A673 (cell line): ENCODE results near the gene PDE8B. TPM values are rescaled to one million over a fixed set of nuclear protein-coding genes. Genes with fewer than 3 reads are reported as not detected.

Source experiments
- BruUV-seq: library from RNA; stranded (reverse); fragments of 400-500 nt; replicated peaks from 2 replicates; lab custom pipeline; 2021; lab: Mats Ljungman, UMichigan
- CTCF ChIA-PET: fragments of 300-600 bp; sonication (Branson Sonifier 250); formaldehyde crosslinking; loops from one replicate; lab custom pipeline; 2022; ENCODE audit warnings: antibody characterized with exemption; lab: Charles Lee
- POLR2A ChIA-PET: fragments of 300-600 bp; sonication (Branson Sonifier 250); formaldehyde crosslinking; loops from one replicate; lab custom pipeline; 2022; ENCODE audit warnings: antibody characterized with exemption; ENCODE audit not compliant: low non-redundant PET; lab: Charles Lee
- DNase-seq: peaks from one replicate; pipeline ENCODE4 v3.0.0-alpha.2; 2015; ENCODE audit warnings: low spot score
- H3K27ac ChIP-seq: fragments of 200-600 bp; sonication (generic); 2 replicates; pipeline ENCODE4 v1.5.1; 2016; ENCODE audit warnings: mixed run types, low read depth, mild to moderate bottlenecking, mixed read lengths, antibody characterized with exemption, low read length; ENCODE audit not compliant: poor library complexity, severe bottlenecking
- H3K27me3 ChIP-seq: fragments of 200-600 bp; sonication (generic); replicated peaks from 2 replicates; pipeline ENCODE4 v1.6.1; 2017; ENCODE audit warnings: mixed run types, low read depth, mild to moderate bottlenecking, mixed read lengths, antibody characterized with exemption, low read length; ENCODE audit not compliant: insufficient read depth, poor library complexity
- H3K36me3 ChIP-seq: fragments of 200-600 bp; sonication (generic); 2 replicates; pipeline ENCODE4 v1.6.1; 2016; ENCODE audit warnings: mixed run types, mild to moderate bottlenecking, mixed read lengths, antibody characterized with exemption, low read length; ENCODE audit not compliant: insufficient read depth, poor library complexity, severe bottlenecking
- H3K4me1 ChIP-seq: fragments of 200-600 bp; sonication (generic); 2 replicates; pipeline ENCODE4 v1.6.1; 2017; ENCODE audit warnings: mixed run types, mild to moderate bottlenecking, mixed read lengths, antibody characterized with exemption, low read length; ENCODE audit not compliant: insufficient read depth, poor library complexity, severe bottlenecking
- H3K4me3 ChIP-seq: fragments of 200-600 bp; sonication (generic); 2 replicates; pipeline ENCODE4 v1.5.1; 2016; ENCODE audit warnings: low read depth, mixed run types, mild to moderate bottlenecking, mixed read lengths, low read length; ENCODE audit not compliant: poor library complexity, severe bottlenecking
- H3K9me3 ChIP-seq: fragments of 200-600 bp; sonication (generic); 2 replicates; pipeline ENCODE4 v1.6.1; 2016; ENCODE audit warnings: mixed run types, low read depth, mild to moderate bottlenecking, mixed read lengths, antibody characterized with exemption, low read length; ENCODE audit not compliant: poor library complexity, severe bottlenecking
- EZH2 ChIP-seq: fragments of 200-600 bp; sonication (generic); IDR thresholded peaks from 2 replicates; pipeline ENCODE4 v1.6.1; 2017; ENCODE audit warnings: borderline replicate concordance, low read depth, mild to moderate bottlenecking, mixed read lengths, antibody characterized with exemption, low read length; ENCODE audit not compliant: poor library complexity, severe bottlenecking
- intact Hi-C: fragments of 100-400 bp; cut with micrococcal nuclease; formaldehyde crosslinking; loops from one replicate; pipeline ENCODE4 v1.10.0; 2022; ENCODE audit not compliant: unreplicated experiment
- total RNA-seq: library from RNA; stranded (reverse); gene quantifications from 2 replicates; pipeline ENCODE4 v1.2.3, GENCODE V29; 2021
- TF ChIP-seq, protein P1 (sequence below): fragments of 300-800, 200-600 bp; sonication (generic); conservative IDR thresholded peaks from 2 replicates; pipeline ENCODE4 v1.5.1; 2017; ENCODE audit warnings: low read depth, mild to moderate bottlenecking, antibody characterized with exemption, low read length, moderate library complexity, mixed read lengths

The PDE8B gene
- total RNA-seq, 1 experiment from 2014 or later, result 0.69 TPM

DNA sequence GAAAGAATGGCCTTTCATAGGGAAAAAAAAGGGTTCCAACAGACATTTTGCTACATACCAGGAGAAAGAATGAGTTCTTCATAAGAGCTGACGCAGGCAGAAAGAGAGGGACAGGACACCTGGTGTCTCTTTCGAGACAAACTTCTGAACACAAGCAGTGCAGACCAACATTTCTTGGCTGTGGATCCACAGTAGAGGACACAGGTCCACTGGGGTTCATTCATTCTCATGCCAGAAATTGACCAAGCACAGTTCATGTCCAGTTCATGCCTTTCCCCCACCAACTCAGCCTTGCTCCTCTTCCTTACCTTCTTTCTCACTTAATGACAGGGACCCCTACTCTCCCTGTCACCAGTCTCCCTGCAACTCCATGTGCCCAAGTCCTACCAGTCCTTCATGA, 144.0 kb downstream of the PDE8B start:
- intact Hi-C loops, result no loop called here
- no TSS peak for BruUV-seq
- no peak for DNase-seq
- no peak overlapping the region for H3K4me3 ChIP-seq
- ChIA-PET POLR2A (no interaction called here), CTCF (no interaction called here)
- no peaks in the 10 kb centered on the region for H3K4me1 ChIP-seq
- H3K36me3 ChIP-seq, result no peaks in the 10 kb centered on the region
- H3K9me3 ChIP-seq, result no peaks in the 10 kb centered on the region
- TF ChIP-seq EZH2, result no peak
- TF ChIP-seq, protein P1, sequence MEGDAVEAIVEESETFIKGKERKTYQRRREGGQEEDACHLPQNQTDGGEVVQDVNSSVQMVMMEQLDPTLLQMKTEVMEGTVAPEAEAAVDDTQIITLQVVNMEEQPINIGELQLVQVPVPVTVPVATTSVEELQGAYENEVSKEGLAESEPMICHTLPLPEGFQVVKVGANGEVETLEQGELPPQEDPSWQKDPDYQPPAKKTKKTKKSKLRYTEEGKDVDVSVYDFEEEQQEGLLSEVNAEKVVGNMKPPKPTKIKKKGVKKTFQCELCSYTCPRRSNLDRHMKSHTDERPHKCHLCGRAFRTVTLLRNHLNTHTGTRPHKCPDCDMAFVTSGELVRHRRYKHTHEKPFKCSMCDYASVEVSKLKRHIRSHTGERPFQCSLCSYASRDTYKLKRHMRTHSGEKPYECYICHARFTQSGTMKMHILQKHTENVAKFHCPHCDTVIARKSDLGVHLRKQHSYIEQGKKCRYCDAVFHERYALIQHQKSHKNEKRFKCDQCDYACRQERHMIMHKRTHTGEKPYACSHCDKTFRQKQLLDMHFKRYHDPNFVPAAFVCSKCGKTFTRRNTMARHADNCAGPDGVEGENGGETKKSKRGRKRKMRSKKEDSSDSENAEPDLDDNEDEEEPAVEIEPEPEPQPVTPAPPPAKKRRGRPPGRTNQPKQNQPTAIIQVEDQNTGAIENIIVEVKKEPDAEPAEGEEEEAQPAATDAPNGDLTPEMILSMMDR, result no peak
- H3K27ac ChIP-seq, result no peak overlapping the region
- H3K27me3 ChIP-seq, result no peaks in the 10 kb centered on the region

DNA sequence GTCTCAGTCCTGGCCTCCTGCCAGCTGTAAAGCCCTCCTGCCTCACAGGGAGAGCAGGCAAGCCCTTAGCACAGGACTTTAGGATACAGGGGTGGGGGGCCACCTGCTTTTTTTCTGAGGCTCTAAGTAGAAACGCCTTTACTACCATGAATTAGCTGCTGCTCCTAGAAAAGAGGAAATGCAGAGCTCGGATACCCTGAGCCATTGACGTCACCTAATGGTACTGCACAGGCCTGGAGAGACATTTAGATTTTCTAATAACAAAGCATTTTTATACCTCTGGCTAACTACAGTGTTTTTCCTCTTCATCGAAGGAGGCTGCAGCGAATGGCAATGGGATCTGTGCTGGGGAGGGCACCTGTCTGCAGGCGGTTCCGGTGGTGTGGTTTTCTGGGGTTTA, 144.6 kb downstream of the PDE8B start:
- CTCF ChIA-PET, result no interaction called here
- BruUV-seq, result no TSS peak

DNA sequence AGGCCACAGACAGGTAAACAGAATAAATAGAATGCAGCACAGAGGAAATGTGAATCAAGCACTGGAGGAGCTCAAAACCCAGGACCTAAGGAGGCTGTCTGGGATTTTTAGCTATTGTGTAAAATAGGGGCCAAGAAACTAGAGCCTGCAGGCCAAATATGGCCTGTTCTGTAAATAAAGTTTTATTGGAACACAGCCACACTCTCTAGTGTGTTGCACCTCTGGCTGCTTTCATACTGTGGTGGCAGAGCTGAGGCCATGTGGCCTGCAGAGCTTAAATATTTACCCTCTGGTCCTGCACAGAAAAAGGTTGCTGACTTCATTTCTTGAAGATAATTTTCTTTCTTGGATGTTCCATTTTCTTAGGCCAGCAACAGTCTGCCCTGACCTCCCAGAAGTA, 145.3 kb downstream of the PDE8B start:
- no peaks in the 10 kb centered on the region for H3K4me1 ChIP-seq
- H3K36me3 ChIP-seq, result no peaks in the 10 kb centered on the region
- no TSS peak for BruUV-seq
- intact Hi-C loops, result no loop called here
- ChIA-PET POLR2A (no interaction called here), CTCF (no interaction called here)
- H3K4me3 ChIP-seq, result no peak overlapping the region
- H3K27me3 ChIP-seq, result no peaks in the 10 kb centered on the region
- no peaks in the 10 kb centered on the region for H3K9me3 ChIP-seq
- no peak for TF ChIP-seq EZH2
- TF ChIP-seq, protein P1, result no peak
- H3K27ac ChIP-seq, result no peak overlapping the region
- no peak for DNase-seq

More for the DNA sequence above, 144.6 kb downstream of the PDE8B start:
- POLR2A ChIA-PET, result no interaction called here
- no peak for TF ChIP-seq EZH2
- TF ChIP-seq, protein P1, result no peak
- Histone ChIP-seq H3K4me1 (no peaks in the 10 kb centered on the region), H3K27ac (no peak overlapping the region), H3K36me3 (no peaks in the 10 kb centered on the region), H3K27me3 (no peaks in the 10 kb centered on the region), H3K4me3 (no peak overlapping the region), H3K9me3 (no peaks in the 10 kb centered on the region)
- intact Hi-C loops, result no loop called here
- DNase-seq, result no peak
